ENCODE data around the gene LEF1. TPM values are rescaled to one million over a fixed set of nuclear protein-coding genes. Genes with fewer than 3 reads are reported as not detected.

LEF1 gene
- total and polyA plus RNA-seq, 2 of the 8 experiments (the other 6 are each of a cell fraction or from before 2014, with no cell fraction given): 2.6 to 5.2 TPM

DNA sequence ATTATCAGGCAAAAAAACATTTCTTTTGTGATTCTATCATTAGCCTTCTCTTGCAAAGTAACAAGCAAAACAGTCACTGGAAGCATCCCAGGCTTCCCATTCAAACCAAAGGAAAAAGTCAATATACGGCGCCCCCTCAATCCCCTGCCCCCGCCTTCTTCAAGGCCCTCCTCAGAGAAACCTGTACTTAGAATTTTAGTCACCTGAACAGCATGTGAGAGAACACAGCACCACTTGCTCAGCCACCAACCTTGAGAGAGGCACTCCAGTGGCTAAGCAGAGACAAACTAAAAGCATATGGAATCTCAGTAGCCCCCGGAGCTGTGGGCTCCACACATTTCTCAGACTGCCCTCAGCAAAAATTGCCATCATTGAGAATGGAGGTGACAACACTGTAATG lies 25.2 kb downstream of the LEF1 start (continued):
- TF ChIP-seq EZH2 (IDR thresholded peaks at IDR 0.05; ENCODE audit: low read depth, low read length, severe bottlenecking) (no peak), BACH1 (IDR thresholded peaks at IDR 0.05; ENCODE audit: low read length) (no peak), RXRA (IDR thresholded peaks at IDR 0.05; ENCODE audit: insufficient read depth, low read depth, low read length) (no peak)
- TF ChIP-seq, protein P1, sequence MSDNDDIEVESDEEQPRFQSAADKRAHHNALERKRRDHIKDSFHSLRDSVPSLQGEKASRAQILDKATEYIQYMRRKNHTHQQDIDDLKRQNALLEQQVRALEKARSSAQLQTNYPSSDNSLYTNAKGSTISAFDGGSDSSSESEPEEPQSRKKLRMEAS (IDR thresholded peaks at IDR 0.05): no peak
- TF ChIP-seq, protein P2, sequence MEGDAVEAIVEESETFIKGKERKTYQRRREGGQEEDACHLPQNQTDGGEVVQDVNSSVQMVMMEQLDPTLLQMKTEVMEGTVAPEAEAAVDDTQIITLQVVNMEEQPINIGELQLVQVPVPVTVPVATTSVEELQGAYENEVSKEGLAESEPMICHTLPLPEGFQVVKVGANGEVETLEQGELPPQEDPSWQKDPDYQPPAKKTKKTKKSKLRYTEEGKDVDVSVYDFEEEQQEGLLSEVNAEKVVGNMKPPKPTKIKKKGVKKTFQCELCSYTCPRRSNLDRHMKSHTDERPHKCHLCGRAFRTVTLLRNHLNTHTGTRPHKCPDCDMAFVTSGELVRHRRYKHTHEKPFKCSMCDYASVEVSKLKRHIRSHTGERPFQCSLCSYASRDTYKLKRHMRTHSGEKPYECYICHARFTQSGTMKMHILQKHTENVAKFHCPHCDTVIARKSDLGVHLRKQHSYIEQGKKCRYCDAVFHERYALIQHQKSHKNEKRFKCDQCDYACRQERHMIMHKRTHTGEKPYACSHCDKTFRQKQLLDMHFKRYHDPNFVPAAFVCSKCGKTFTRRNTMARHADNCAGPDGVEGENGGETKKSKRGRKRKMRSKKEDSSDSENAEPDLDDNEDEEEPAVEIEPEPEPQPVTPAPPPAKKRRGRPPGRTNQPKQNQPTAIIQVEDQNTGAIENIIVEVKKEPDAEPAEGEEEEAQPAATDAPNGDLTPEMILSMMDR (IDR thresholded peaks at IDR 0.05; ENCODE audit: control extremely low read depth in 1 of 3, insufficient read depth in 1 of 3, low read depth in 1 of 3, low read length in 3 of 3): no peak

Measured in H1 (cell line).